ENCODE data around the gene TENM3.

DNA sequence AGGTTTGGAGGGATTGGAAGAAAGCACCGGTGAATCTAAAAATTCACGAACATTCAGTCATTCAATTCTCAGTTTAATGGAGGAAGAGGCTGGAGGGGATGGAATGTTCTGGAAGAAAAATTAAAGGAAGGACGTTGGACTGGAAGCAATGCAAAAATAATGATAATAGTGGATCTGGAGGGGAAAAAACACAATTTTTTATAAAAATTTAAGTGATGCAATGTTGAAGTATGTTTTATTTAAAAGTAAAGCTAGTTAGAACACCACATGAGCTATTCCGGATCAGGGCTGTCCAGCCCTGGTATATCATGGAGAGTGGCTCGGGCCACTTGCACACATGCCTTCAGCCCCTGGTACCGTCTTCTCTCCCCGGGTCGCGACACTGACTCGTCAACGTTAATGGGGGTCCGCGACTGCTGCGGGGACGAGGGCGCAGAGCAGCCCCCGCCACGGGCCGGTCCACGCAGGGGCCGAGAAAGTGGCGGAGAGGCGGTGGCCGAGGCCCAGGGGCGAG, 204.6 kb downstream of the TENM3 start:
- TF ChIP-seq, protein P1, sequence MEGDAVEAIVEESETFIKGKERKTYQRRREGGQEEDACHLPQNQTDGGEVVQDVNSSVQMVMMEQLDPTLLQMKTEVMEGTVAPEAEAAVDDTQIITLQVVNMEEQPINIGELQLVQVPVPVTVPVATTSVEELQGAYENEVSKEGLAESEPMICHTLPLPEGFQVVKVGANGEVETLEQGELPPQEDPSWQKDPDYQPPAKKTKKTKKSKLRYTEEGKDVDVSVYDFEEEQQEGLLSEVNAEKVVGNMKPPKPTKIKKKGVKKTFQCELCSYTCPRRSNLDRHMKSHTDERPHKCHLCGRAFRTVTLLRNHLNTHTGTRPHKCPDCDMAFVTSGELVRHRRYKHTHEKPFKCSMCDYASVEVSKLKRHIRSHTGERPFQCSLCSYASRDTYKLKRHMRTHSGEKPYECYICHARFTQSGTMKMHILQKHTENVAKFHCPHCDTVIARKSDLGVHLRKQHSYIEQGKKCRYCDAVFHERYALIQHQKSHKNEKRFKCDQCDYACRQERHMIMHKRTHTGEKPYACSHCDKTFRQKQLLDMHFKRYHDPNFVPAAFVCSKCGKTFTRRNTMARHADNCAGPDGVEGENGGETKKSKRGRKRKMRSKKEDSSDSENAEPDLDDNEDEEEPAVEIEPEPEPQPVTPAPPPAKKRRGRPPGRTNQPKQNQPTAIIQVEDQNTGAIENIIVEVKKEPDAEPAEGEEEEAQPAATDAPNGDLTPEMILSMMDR (IDR thresholded peaks at IDR 0.05) = no peak
- TF ChIP-seq EP300 (IDR thresholded peaks at IDR 0.05; ENCODE audit: low read depth) (no peak), POLR2A (IDR thresholded peaks at IDR 0.05) (no peak), POLR2AphosphoS5 (IDR thresholded peaks at IDR 0.05) (no peak)
